ENCODE results near the gene GAL3ST2.

DNA sequence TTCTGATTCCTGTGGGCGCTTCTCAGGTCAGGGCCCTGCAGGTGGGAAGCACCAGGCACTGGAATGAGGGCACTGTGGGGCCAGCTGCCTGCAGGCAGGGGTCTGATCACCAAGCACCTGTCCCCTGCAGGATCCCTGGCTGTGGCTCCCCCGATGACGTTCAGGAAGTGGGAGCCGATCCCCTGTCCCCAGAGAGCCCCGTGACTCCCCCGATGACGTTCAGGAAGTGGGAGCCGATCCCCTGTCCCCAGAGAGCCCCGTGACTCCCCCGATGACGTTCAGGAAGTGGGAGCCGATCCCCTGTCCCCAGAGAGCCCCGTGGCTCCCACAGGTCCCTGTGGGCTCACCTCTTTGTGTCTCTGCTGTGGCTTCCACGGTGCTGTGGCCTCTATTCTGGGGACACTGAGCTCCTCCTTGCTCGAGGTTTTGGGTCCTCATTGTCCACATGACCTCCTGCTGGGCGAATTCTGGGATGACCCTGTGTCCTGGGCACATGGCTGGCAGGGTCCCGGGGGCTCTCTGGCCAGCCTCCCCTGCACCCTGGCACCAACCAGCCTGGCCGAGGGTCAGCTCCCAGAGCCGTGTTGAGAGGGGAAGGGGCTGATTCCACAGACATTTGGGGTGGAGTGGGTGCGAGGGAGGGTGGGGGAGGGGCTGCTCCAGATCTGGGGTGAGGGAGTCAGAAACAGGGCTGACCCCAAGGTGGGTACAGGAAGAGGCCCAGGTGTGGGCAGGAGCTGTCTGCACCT, 37.2 kb downstream of the GAL3ST2 start:
- TF ChIP-seq, protein P1, sequence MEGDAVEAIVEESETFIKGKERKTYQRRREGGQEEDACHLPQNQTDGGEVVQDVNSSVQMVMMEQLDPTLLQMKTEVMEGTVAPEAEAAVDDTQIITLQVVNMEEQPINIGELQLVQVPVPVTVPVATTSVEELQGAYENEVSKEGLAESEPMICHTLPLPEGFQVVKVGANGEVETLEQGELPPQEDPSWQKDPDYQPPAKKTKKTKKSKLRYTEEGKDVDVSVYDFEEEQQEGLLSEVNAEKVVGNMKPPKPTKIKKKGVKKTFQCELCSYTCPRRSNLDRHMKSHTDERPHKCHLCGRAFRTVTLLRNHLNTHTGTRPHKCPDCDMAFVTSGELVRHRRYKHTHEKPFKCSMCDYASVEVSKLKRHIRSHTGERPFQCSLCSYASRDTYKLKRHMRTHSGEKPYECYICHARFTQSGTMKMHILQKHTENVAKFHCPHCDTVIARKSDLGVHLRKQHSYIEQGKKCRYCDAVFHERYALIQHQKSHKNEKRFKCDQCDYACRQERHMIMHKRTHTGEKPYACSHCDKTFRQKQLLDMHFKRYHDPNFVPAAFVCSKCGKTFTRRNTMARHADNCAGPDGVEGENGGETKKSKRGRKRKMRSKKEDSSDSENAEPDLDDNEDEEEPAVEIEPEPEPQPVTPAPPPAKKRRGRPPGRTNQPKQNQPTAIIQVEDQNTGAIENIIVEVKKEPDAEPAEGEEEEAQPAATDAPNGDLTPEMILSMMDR (conservative IDR thresholded peaks at IDR 0.05; ENCODE audit: low read depth, low read length) = no peak
- TF ChIP-seq EZH2 (IDR thresholded peaks at IDR 0.05; ENCODE audit: low read length, unreplicated experiment) (no peak), EZH2phosphoT487 (IDR thresholded peaks at IDR 0.05; ENCODE audit: borderline replicate concordance, low read length) (no peak)

Measured in PC-3 (cell line).